HepG2 (cell line): ENCODE results near the gene ATM. TPM values are rescaled to one million over a fixed set of nuclear protein-coding genes. Genes with fewer than 3 reads are reported as not detected.
A peak's percentile ranks its signal among the peaks of the same experiment; 100 is the strongest.

Experiments
- ATAC-seq: fragments of 200-7000 bp; cut with Tn5 transposase; 3 replicates; pipeline ENCODE4 v1.9.1; 2020; ENCODE audit warnings: mild to moderate bottlenecking, moderate library complexity
- BruUV-seq: library from RNA; stranded (reverse); fragments of 400-500 nt; replicated peaks from 2 replicates; lab custom pipeline; 2021; lab: Mats Ljungman, UMichigan
- CTCF ChIA-PET: fragments of 300-600 bp; formaldehyde crosslinking; extraction: SDS; loops from one replicate; lab custom pipeline; 2021; ENCODE audit warnings: low total read pairs, inconsistent platforms, low intra/inter-chr PET ratio; lab: Yijun Ruan, JAX
- POLR2A ChIA-PET: fragments of 350-600 bp; sonication (Branson Sonifier 250); formaldehyde crosslinking; loops from one replicate; lab custom pipeline; 2020; ENCODE audit warnings: antibody characterized with exemption, inconsistent platforms; lab: Yijun Ruan, JAX
- DNase-seq: peaks from one replicate; pipeline ENCODE4 v3.0.0-alpha.2; 2015; ENCODE audit warnings: low spot score
- FAIRE-seq: peaks from 3 replicates; lab custom pipeline; 2011; peaks lifted over from hg19 to GRCh38; lab: Jason Lieb, UNC
- H2AFZ ChIP-seq: one replicate; pipeline ENCODE4 v1.6.1; 2011; ENCODE audit warnings: low read length, inconsistent platforms
- H3K27ac ChIP-seq: fragments of 300-600 bp; 3 replicates; pipeline ENCODE4 v1.8.0; 2011; ENCODE audit warnings: mixed run types, mild to moderate bottlenecking, mixed read lengths, low read length, inconsistent platforms; ENCODE audit not compliant: insufficient read depth; ENCODE audit errors: extremely low read length
- H3K27me3 ChIP-seq, 2 experiments: fragments of 200-600 bp in 1 of 2; 2 replicates in 1 of 2; 3 replicates in 1 of 2; pipeline versions ENCODE4 v1.6.0 to v1.8.0; 2011; ENCODE audit warnings: low read length in 2 of 2, mild to moderate bottlenecking in 2 of 2, moderate library complexity in 2 of 2, inconsistent platforms in 1 of 2; ENCODE audit not compliant: insufficient read depth in 2 of 2, control insufficient read depth in 1 of 2
- H3K36me3 ChIP-seq, 2 experiments: fragments of 200-600 bp in 1 of 2; replicated peaks in 1 of 2; 2 replicates in 1 of 2; 3 replicates in 1 of 2; pipeline versions ENCODE4 v1.5.1 to v1.8.0; 2011; ENCODE audit warnings: low read length in 2 of 2, inconsistent platforms in 1 of 2; ENCODE audit not compliant: insufficient read depth in 2 of 2, control insufficient read depth in 1 of 2
- H3K4me1 ChIP-seq: 2 replicates; pipeline ENCODE4 v1.5.1; 2012; ENCODE audit warnings: low read length, inconsistent platforms; ENCODE audit not compliant: insufficient read depth
- H3K4me2 ChIP-seq: 2 replicates; pipeline ENCODE4 v1.6.0; 2011; ENCODE audit warnings: low read depth, low read length, inconsistent platforms
- H3K4me3 ChIP-seq, 3 experiments: fragments of 200-600 bp in 1 of 3; sonication (generic), shearing (Covaris generic) in 1 of 3; replicated peaks in 1 of 3; 2 replicates each; pipeline ENCODE4 v1.5.1; 2011 to 2016; ENCODE audit warnings: low read length in 3 of 3, inconsistent platforms in 2 of 3, low read depth in 2 of 3, mild to moderate bottlenecking in 2 of 3, control low read depth in 1 of 3, mixed read lengths in 1 of 3; ENCODE audit not compliant: insufficient read depth in 1 of 3
- H3K79me2 ChIP-seq: one replicate; pipeline ENCODE4 v1.6.1; 2011; ENCODE audit warnings: low read length, inconsistent platforms; ENCODE audit not compliant: insufficient read depth
- H3K9ac ChIP-seq: 2 replicates; pipeline ENCODE4 v1.6.0; 2011; ENCODE audit warnings: mild to moderate bottlenecking, low read depth, low read length, inconsistent platforms; ENCODE audit not compliant: insufficient read depth
- H3K9me3 ChIP-seq: 2 replicates; pipeline ENCODE4 v1.5.1; 2012; ENCODE audit warnings: mild to moderate bottlenecking, low read length
- H4K20me1 ChIP-seq: 2 replicates; pipeline ENCODE4 v1.6.0; 2011; ENCODE audit warnings: inconsistent platforms, mild to moderate bottlenecking, low read length, moderate library complexity; ENCODE audit not compliant: insufficient read depth
- NFATC3 ChIP-seq: sonication (generic); formaldehyde crosslinking; IDR thresholded peaks from 2 replicates; pipeline ENCODE4 v1.5.1; 2020; ENCODE audit warnings: mild to moderate bottlenecking, missing genetic modification reagents
- NFKB2 ChIP-seq: sonication (generic); formaldehyde crosslinking; IDR thresholded peaks from 2 replicates; pipeline ENCODE4 v1.4.0; 2020; ENCODE audit warnings: missing genetic modification reagents, borderline replicate concordance
- RARG ChIP-seq: sonication (generic); formaldehyde crosslinking; IDR thresholded peaks from 2 replicates; pipeline ENCODE4 v1.4.0; 2020; ENCODE audit warnings: low read depth, mild to moderate bottlenecking, missing genetic modification reagents
- RFXAP ChIP-seq: sonication (generic); formaldehyde crosslinking; IDR thresholded peaks from 2 replicates; pipeline ENCODE4 v1.4.0; 2020; ENCODE audit warnings: missing genetic modification reagents, borderline replicate concordance
- TBL1XR1 ChIP-seq: fragments of 150-350 bp; IDR thresholded peaks from 2 replicates; pipeline ENCODE4 v1.6.1; 2014; ENCODE audit warnings: borderline replicate concordance, low read length; ENCODE audit not compliant: partially characterized antibody
- TCF7 ChIP-seq: sonication (generic); IDR thresholded peaks from 2 replicates; pipeline ENCODE4 v1.6.1; 2016; ENCODE audit warnings: antibody characterized with exemption, low read depth
- WIZ ChIP-seq: sonication (generic); formaldehyde crosslinking; IDR thresholded peaks from 2 replicates; pipeline ENCODE4 v1.5.1; 2020; ENCODE audit warnings: mild to moderate bottlenecking, missing genetic modification reagents
- YY1 ChIP-seq: IDR thresholded peaks from 2 replicates; pipeline ENCODE4 v1.6.1; 2011; ENCODE audit warnings: low read length, low read depth, moderate library complexity, mild to moderate bottlenecking; ENCODE audit not compliant: insufficient read depth, insufficient replicate concordance
- ZFP82 ChIP-seq: sonication (generic); formaldehyde crosslinking; IDR thresholded peaks from 2 replicates; pipeline ENCODE4 v1.5.1; 2020; ENCODE audit warnings: mild to moderate bottlenecking, missing genetic modification reagents, borderline replicate concordance
- ZNF256 ChIP-seq: sonication (generic); formaldehyde crosslinking; conservative IDR thresholded peaks from 2 replicates; pipeline ENCODE4 v1.4.0; 2020; ENCODE audit warnings: missing genetic modification reagents
- ZNF282 ChIP-seq: fragments of 450-650 bp; IDR thresholded peaks from 2 replicates; pipeline ENCODE4 v1.6.1; 2018; ENCODE audit not compliant: partially characterized antibody
- ZNF564 ChIP-seq: sonication (generic); formaldehyde crosslinking; IDR thresholded peaks from 2 replicates; pipeline ENCODE4 v1.8.1; 2023; ENCODE audit warnings: mild to moderate bottlenecking, missing genetic modification reagents
- ZNF619 ChIP-seq: sonication (generic); formaldehyde crosslinking; IDR thresholded peaks from 2 replicates; pipeline ENCODE4 v1.4.0; 2020; ENCODE audit warnings: mild to moderate bottlenecking, missing genetic modification reagents
- WGBS: methylation state at CpG from one replicate; pipeline ENCODE4 v1.1.6; 2017; ENCODE audit warnings: low lambda C conversion rate; 5-methylcytosine and 5-hydroxymethylcytosine counted together
- in situ Hi-C: cut with HindIII; loops from 2 replicates; pipeline ENCODE4 v1.10.0; 2017; ENCODE audit warnings: low pct_unique_long_range_greater_than_20kb; ENCODE audit not compliant: extremely low pct_ligation_motif_present
- intact Hi-C: fragments of 100-400 bp; cut with micrococcal nuclease; formaldehyde crosslinking; loops from one replicate; pipeline ENCODE4 v1.10.0; 2022; ENCODE audit not compliant: unreplicated experiment
- polyA plus RNA-seq, 8 experiments: library from polyadenylated mRNA; depleted of rRNA in 3 of 8; stranded (reverse) in 7 of 8; unstranded in 1 of 8; fragments of >200 nt; fragmentation: Illumina TruSeq in 4 of 8; extraction: Trizol in 4 of 8; gene quantifications; 2 replicates each; pipeline versions ENCODE4 v1.2.1 to v1.2.3, GENCODE V29; 2011 to 2016; ENCODE audit warnings: low read depth in 4 of 8, missing spikeins in 1 of 8, mixed read lengths in 1 of 8; ENCODE audit not compliant: insufficient read depth in 1 of 8
- total RNA-seq, 5 experiments: library from RNA; depleted of rRNA; stranded (reverse); fragments of >200 nt; fragmentation: Illumina TruSeq; extraction: Trizol; gene quantifications; 2 replicates each; pipeline ENCODE4 v1.2.3, GENCODE V29; 2016; ENCODE audit warnings: low read depth in 1 of 5
- TF ChIP-seq, protein P1 (sequence below): sonication (generic); formaldehyde crosslinking; IDR thresholded peaks from 2 replicates; pipeline ENCODE4 v1.9.0; 2021; ENCODE audit warnings: missing genetic modification reagents, mild to moderate bottlenecking, borderline replicate concordance
- TF ChIP-seq, protein P2 (sequence below): fragments of 450-650 bp; IDR thresholded peaks from 2 replicates; pipeline ENCODE4 v1.6.1; 2016

ATM gene
- total and polyA plus RNA-seq, 2 of the 13 experiments (the other 11 are each of a cell fraction or from before 2014, with no cell fraction given) = 40.0 to 71.6 TPM

DNA sequence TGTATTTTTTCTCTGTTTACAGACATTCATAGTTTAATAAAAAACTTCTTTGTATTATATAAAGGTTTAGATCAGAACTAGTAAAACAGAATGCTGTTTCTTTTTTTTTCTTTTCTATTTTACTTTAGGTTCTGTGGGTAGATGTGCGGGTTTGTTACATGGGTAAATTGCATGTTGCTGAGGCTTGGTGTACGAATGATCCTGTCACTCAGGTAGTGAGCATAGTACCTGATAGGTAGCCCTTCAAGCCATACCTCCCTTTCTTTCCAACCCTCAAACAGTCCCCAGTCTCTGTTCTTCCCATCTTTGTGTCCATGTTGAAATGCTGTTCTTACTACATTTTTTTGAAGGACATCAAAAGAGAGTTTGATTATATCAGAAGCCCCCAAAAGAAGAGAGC, 3.2 kb downstream of the ATM start:
- no TSS peak for BruUV-seq
- no peak for DNase-seq
- Histone ChIP-seq H3K9ac (no peak overlapping the region), H3K4me2 (peak overlapping the region; percentile 24; the same call in 1 of the 2 replicates), H2AFZ (no peak overlapping the region), H3K36me3 (peaks cover 2 to 26% of the 10 kb centered on the region in 2 experiments; a peak in 4 of 5 replicates), H3K79me2 (peaks cover 54% of the 10 kb centered on the region), H3K4me1 (peaks cover 28% of the 10 kb centered on the region), H3K9me3 (no peaks in the 10 kb centered on the region), H3K4me3 (no peak overlapping the region), H3K27me3 (peaks cover 0 to 2% of the 10 kb centered on the region in 2 experiments; a peak in 1 of 5 replicates), H3K27ac (no peak overlapping the region), H4K20me1 (no peaks in the 10 kb centered on the region)
- intact Hi-C loops (no loop called here), in situ Hi-C loops (no loop called here)
- ChIA-PET CTCF (no interaction called here), POLR2A (interaction anchor here (5.7 kb wide), 1 partner anchor 7 kb away, joined by 56 read pairs; no protein-coding TSS in a partner anchor)
- WGBS = 95% methylated on average over 2 of the region's 2 CpGs
- no peak for TF ChIP-seq TBL1XR1
- no peak for TF ChIP-seq ZNF256 (CRISPR knock-in tag)
- no peak for TF ChIP-seq NFATC3 (CRISPR knock-in tag)
- no peak for TF ChIP-seq YY1
- no peak for TF ChIP-seq ZNF282
- TF ChIP-seq WIZ = no peak
- TF ChIP-seq ZFP82 (CRISPR knock-in tag) = no peak
- TF ChIP-seq RARG = no peak
- TF ChIP-seq RFXAP (CRISPR knock-in tag) = no peak
- no peak for TF ChIP-seq ZNF564 (CRISPR knock-in tag)
- TF ChIP-seq, protein P1, sequence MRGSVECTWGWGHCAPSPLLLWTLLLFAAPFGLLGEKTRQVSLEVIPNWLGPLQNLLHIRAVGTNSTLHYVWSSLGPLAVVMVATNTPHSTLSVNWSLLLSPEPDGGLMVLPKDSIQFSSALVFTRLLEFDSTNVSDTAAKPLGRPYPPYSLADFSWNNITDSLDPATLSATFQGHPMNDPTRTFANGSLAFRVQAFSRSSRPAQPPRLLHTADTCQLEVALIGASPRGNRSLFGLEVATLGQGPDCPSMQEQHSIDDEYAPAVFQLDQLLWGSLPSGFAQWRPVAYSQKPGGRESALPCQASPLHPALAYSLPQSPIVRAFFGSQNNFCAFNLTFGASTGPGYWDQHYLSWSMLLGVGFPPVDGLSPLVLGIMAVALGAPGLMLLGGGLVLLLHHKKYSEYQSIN (CRISPR knock-in tag) = no peak
- no peak for TF ChIP-seq NFKB2
- no peak for TF ChIP-seq ZNF619 (CRISPR knock-in tag)
- TF ChIP-seq, protein P2, sequence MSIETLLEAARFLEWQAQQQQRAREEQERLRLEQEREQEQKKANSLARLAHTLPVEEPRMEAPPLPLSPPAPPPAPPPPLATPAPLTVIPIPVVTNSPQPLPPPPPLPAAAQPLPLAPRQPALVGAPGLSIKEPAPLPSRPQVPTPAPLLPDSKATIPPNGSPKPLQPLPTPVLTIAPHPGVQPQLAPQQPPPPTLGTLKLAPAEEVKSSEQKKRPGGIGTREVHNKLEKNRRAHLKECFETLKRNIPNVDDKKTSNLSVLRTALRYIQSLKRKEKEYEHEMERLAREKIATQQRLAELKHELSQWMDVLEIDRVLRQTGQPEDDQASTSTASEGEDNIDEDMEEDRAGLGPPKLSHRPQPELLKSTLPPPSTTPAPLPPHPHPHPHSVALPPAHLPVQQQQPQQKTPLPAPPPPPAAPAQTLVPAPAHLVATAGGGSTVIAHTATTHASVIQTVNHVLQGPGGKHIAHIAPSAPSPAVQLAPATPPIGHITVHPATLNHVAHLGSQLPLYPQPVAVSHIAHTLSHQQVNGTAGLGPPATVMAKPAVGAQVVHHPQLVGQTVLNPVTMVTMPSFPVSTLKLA = no peak
- no peak for TF ChIP-seq TCF7
- no peak for ATAC-seq
- FAIRE-seq = no peak
